ENCODE data around the gene MAPT.

The MAPT gene

DNA sequence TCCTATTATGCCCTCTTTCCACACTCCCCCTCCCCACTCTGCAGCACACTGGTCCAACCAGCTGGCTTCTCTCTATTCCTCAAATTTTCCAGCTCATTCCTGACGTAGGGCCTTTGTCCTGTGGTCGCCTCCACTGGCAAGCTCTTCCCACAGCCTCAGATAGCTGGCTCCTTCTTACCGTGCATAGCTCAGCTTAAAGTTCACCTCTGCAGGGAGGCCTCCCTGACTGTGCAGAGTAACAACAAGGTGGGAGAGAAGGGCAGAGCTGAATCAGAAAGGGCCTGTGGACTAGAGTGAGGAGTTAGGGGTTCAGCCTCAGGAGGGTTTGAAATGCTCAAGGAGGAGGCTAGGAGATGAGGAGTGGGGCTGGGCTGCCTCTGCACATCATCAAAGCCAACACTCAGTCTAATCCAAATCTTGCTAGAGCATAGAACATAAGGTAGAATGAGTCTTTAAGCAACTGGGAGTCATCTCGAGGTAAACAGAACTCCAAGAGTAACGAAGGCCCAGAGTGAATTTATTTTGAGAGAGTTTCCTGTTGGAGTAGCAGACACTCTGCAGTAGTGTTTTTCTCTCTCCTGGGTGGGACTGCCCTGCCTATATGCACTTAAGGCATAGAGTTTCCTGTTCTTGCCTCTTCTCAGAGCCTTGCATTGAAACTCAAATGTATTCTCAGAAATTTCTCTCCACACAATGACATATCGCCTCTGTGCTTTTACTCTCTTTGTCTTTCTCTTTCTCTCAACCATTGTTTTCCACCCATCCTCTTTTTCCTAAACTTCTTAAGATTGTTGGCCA is 30.3 kb upstream of the MAPT start:
- DNase-seq: no peak

DNA sequence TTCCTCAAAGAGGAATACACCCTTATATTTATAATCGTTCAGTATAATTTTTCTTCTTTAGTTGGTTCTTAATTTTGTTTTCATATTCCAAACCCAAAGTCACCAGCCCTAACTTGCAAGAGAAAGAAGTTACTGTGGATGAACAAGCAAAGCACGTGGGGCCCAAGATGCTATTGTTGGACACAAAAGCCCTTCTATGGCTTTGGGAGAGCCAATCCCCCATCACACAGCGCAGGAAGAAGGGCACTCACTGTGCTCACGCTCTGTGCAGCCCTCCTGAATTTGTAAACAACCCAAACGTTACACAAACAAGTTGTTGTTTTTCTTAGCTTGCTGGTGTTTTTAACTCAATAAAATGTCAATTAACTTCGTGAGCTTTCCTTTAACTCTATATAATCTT is 27.2 kb upstream of the MAPT start:
- DNase-seq: no peak

DNA sequence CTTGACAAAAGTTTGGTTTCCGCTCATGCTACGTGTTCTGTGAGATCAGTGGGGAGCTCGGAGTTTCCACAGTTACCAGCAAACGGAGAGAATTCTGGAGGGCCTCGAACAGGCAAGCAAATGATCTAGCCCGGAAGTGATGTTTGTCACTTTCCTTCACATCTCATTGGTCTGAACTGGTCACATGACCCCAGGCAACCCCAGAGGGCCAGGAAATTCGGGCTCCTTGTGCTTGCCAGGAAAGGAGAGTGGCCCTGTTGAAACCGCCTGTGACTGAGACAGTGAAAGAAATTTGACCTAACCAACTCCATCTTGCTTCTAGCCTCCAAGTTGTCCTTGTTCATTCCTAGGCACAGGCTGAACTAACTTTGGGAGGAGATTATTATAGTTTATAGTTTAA is 26.7 kb upstream of the MAPT start:
- no peak for DNase-seq

DNA sequence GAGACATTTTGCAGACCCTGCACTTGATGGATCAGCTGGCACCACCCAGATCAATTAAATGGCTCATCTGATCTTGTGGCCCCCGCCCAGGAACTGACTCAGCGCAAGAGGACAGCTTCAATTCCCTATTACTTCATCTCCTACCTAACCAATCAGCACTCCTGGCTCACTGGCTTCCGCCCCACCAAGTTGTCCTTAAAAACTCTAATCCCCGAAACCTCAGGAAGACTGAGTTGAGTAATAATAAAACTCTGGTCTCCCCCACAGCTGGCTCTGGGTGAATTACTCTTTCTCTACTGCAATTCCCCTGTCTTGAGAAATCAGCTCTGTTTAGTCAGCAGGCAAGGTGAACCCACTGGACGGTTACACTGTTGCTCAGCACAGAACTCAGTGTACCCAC is 26.1 kb upstream of the MAPT start:
- no peak for DNase-seq

DNA sequence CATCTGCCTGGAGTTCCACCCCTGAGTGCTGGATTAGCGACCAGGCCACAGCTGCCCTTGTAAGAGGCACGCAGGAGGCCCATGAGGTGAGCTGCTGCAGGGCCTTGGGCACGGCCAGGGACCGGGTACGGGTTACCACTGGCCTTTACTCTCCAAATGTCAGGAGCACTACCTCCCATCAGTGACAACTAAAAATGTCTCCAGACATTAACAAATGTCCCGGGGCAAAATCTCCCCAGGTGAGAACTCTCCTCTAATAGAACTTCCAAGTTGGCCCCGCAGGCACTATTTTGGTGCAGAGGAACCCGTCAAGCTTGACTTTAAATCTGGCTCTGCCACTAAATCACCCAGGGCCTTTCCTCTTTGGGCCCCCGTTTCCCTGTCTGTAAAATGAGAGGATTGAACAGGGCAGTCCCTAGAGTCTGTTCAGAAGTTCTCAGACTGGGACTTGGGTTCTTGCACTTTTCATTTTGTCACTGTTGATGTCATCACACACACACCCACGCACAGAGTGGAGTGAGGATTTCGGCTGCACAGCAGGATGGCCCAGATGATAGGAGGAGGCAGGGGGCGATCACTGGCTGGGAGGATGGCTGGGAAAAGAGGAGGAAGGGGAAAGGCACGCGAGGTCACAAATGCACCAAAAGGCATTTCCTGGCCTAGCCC is 24.5 kb upstream of the MAPT start:
- no peak for DNase-seq

DNA sequence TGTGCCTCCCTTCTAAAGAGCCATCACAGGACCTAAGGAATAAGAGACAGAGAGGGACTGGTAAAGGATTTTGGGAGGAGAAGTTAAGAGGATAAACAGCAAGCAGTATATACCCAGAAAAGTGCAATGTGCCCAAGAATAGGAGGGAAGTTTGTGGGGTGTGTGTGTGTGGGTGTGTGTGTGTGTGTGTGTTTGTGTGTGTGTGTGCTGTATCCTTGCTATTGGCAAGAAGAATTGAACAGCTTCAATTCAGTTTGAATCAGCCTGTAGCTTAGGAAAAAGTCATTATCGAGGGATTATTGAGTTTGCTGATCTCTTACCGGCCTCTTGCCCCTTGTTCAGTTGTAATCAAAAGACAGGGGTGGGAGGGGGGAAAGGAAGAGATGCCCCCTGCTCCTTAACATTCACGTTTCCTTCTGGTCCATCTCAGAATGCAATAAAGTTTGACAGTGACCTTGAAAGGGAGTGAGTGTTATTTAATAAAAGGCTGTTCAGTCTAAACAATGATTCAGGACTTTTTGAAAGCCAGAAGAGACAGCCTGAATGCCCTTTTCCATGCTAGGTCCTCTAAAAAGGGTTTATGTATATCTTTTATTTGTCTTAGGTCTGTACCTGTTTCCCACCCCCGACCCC is 23.9 kb upstream of the MAPT start:
- no peak for DNase-seq

DNA sequence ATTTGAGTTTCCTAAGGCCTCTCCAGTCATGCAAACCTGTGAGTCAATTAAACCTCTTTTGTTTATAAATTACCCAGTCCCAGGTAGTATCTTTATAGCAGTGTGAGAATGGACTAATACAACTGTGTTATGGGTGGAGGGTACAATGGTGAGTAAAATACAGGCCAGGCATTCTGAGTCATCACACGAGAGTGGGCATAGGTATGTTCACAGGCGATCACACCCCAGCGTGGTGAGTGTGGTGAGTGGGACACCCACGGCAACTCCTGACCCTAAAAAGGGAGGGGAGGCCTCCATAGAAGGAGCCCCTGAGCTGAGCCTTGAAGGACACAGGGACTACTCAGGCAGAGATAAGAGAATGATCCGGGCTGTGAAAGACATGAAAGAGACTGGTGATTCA is 22.6 kb upstream of the MAPT start:
- no peak for DNase-seq

DNA sequence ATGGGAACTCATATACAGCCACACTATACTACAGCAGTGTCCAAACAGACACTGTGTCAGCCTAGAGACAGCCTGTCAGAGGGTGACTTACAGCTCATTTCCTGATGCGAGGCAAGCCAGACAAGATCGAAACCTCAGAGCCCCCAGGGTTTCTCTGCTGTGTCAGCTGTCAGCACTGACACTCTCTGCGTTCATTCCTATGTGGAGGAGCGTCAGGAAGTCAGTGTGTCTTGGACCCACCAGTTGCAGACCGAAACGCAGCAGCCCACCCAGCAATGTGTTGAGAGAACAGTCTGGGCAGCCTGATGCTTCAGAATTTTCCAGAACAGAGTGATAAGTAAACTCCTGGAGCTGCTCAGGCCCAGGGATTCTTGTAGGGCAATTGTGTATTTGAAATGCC is 20.6 kb upstream of the MAPT start:
- no peak for DNase-seq

DNA sequence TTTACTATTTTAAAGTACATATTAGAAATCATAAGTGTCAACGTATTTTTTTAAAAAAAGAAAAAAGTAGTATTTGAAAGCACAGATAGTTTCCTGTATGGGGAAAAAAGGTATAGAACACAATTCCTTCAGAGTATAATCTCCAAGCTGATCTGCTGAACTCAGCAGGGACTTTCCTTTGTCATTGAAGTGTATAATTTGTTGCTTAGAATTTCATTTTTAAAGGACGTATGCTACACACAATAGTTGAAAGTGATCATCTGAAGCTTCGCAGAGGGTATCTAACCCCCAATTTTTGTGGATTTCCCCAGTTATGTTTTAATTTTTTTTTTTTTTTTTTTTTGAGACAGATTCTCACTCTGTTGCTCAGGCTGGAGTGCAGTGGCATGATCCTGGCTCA is 20.2 kb upstream of the MAPT start:
- no peak for DNase-seq

DNA sequence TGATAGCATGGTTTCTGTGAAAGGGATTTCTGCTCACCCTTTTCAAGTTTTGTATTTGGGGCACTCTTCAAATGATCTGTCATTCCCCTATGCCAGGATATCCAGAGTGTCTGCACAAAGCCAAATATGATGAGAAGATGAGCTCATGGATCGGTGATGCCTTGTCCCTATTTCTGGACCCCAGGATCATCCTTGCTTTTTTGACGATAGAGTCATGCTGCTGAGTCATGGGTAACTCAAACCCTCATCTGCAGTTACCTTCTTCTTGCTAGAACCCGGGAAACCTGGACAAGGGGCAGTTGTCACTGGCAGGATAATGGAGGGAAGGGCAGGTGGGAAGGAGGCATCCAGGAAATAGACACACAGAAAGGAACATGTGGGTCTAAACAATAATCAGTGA is 17.8 kb upstream of the MAPT start:
- no peak for DNase-seq

DNA sequence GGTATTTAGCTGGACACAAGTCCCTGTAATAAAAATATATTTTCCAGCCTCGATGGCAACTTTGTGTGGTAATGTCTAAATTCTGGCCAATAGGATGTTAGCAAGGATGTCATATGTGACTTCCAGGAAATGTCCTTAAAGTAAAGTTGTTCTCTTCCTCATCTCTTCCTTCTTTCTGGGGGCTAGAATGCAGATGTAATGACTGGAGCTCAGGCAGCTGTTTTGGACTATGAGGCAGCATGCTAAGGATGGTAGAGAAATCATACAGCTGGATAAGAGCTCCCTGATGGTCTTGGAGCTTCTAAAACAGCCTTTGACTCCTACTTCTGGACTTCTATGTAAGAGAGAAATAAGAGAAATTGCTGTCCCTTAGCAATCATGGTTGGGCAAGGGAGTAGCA is 16.9 kb upstream of the MAPT start:
- no peak for DNase-seq

DNA sequence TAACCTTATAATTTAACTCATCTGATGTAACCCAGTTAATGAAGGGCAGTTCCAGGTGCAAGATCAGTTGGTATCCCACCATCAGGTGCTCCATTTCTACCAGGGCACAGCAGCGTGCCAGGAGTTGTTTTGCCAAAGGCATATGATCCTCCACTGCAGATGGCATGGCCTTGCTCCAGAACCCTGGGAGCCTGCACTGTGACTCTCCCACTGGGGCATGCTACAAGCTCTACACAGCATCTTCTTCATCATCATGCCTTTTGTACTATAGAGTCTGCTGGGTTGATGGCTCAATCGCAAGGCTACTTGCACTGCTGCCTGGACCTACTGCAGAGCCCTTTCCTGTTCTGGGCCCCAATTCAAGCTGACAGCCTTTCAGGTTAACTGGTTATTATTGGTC is 11.3 kb upstream of the MAPT start:
- no peak for DNase-seq

DNA sequence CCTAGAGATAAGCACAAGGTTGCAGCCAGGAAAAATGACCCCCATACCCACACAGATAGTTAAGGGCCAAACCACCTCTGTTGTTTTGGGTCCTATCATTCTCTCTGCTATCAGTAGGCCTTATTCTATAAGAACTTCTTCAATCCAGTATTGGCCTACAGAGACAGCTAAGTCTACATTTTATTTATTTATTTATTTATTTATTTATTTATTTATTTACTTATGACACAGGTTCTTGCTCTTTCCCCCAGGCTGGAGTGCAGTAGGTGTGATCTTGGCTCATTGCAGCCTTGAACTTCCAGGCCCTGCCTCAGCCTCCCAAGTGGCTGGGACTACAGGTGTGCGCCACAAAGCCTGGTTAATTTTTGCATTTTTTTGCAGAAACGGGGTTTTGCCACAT is 7.5 kb upstream of the MAPT start:
- DNase-seq: no peak

DNA sequence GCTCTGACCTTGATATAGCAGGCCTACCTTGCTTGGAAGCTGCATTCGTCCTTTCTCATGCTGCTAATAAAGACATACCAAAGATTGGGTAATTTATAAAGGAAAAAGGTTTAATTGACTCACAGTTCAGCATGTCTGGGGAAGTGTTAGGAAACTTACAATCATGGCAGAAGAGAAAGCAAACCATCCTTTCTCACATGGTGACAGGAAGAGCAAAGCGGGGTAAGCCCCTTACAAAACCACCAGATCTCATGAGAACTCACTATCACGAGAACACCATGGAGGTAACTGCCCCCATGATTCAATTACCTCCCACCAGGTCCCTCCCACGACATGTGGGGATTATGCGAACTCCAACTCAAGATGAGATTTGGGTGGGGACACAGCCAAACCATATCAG is 6.0 kb upstream of the MAPT start:
- DNase-seq: no peak

DNA sequence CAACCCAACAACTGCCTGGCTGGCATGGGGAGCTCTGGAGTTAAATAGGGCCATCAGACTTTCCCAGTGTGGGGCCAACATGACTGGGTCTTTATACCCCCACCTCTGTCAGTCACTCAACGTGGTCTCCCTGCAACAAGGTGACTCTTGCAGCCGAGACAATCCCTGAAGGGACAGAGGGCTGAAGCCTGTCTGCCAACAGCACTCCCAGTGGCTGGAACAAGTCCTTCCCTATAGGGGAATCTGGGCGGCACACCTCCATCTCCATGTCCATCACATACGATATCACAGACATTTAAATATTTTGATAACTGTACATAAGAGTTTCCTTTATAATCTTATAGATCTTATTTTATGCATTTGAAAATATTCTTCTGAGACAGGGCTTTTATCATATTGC is 4.8 kb upstream of the MAPT start:
- no peak for DNase-seq

DNA sequence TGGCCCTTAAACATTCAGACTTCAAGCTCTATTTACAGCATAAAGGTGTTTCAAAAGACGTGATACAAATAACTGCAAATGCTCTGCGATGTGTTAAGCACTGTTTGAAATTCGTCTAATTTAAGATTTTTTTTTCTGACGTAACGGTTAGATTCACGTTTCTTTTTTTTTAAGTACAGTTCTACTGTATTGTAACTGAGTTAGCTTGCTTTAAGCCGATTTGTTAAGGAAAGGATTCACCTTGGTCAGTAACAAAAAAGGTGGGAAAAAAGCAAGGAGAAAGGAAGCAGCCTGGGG is 681 bp upstream of the MAPT start:
- no peak for DNase-seq

DNA sequence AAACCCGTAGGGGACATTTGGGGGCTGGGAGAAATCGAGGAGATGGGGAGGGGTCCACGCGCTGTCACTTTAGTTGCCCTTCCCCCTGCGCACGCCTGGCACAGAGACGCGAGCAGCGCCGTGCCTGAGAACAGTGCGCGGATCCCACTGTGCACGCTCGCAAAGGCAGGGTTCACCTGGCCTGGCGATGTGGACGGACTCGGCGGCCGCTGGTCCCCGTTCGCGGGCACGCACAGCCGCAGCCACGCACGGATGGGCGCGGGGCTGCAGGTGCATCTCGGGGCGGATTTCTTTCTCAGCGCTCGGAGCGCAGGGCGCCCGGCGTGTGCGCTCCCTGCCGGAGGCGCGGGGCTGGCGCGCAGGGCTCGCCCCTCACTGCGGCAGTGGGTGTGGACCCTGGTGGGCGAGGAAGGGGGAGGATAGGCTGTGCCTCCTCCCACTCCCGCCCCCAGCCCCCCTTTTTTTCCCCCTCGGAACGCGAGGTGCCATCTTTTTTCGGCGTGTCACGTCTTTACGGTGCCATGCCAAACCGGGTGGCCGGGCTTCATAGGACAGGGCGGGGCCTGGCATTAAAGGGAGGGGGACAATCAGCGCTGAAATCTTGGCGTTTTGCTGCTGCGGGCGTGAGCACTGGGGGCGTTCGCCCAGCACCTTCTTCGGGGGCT is 1.1 kb downstream of the MAPT start:
- DNase-seq: no peak

DNA sequence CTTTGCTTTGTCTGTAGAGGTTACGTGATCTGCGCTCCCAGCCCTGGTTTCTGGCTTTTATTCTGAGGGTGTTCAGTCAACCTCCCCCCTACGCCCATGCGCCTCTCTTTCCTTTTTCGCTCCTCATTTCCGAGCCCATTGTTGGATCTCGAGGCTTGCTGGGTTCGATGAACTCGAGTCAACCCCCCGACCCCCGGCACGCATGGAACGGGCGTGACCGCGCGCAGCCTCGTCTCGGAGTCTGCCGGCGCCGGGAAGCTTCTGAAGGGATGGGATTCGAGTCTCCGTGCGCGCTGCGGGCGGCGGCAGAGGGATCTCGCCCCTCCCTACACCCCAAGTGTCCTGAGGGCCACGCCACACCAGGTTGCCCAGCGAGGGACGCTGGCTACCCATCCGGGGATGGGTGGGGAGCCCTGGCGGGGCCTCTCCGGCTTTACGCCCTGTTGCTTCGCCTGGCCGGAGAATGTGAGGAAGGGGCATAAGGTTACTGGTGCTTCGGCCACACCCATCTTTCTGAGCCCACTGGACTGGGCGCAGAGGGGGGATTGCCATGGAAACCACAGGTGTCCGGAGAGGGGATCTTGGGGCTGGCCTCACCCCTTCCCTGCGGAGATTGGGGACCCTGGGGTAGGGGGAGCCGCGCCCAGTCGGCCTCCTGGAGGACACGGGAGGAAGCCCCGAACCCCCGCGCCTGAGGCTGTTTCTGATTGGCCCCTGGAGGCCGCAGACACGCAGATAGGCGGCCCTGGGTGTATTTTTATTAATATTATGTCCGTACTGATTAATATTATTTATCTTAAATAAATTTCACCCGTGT is 1.8 kb downstream of the MAPT start:
- no peak for DNase-seq

DNA sequence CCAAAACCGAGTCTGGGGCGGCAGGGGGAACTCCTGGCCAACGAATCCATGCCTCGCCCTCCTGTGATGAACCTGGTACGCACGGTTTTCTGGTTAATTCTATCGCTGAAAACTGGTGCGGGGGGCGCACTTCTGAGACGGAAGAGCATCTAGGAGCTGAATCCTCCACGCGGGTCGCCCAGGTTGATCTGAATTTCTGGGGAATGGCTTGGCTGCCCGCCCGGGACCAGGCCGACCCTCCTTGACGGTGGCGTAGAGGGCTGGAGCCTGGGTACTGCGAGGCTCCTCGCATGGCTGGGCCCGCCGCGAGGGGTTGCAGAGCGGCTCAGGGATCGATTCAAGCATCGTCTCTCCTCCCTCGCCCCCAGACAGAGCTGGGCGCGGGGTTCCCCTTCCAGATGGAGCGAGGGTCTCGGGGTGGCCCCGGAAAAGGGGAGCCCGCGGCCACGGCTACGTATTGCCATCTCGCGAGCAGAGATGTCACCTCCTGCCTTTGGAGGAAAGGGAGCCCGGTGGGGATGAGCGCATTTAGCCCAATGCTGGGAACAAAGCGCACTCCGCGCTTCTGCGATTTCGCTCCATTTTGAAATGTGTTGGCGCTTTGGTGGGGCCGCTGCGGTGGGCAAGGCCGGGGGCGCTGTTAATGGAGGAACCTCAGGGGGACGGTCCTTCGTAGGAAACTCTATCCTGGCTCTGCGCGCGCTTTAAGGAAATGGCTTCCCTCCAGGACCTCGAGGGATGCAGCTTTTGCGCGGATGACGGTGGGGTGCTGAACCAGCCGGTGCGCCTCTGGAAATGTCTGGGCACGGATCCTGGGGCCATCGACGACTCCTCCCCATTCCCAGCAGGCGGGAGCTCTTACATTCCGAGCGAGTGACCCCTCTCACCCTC is 2.7 kb downstream of the MAPT start:
- no peak for DNase-seq

DNA sequence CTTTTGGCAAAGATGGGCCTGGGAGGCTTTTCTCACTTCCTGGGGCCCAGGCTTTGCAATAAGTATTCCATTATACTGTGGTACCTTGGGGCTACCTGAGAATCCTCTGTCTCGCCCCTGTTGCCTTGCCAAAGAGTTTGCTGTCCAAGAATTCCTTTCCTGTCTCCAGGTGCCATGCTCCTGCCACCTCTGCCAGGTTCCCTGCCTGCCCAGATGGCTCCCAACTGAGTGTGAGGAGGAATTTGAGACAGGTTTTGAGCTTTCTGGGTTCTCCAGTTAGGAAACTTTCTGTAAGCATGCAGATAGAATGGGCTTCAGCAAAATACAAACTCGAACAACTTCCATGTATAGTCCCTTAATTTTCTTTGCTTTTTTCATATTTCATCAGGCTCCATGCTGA is 5.8 kb downstream of the MAPT start:
- DNase-seq: no peak

DNA sequence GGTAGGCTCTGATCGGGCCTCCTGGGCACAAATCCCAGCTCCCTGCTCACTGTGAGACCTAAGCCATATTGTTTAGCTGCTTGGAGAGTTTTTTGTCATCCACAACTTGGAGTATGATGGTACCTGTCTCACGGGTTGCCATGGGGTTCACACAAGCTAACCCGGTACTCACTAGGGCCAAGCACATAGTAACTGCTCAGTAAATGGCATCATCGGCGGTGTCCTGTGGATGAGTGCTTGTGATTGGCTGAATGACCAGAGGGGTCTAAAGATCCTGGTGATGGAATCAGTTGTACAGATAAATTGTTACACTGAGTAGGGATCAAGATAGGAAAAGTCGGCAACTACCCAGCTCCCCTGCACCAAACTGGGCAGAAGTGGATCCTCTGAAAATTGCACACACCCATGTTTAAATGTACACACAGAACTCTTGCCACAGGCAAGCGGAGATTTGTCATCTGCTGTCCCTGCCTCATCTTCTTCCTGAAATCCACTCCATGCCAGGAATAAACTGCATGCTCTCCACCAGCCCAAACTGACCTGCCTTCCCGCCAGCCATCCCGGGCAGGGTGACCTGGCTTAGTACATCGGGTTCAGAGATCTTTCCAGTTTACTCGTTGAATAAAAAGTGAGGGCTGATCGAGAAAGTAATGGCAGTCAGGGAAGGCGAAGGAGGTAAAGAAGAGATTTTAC is 6.5 kb downstream of the MAPT start:
- DNase-seq: no peak
